ENCODE data around the gene MPC1.

The MPC1 gene

GRCh38 chr6:166382933-166383801 is at the start of gene MPC1:
MPC1 (minus strand) TSS chr6:166382940; CDS start chr6:166382876, 64 bp downstream.
- DNase-seq = peak; percentile 94

- no peak for DNase-seq
Measured at GRCh38 chr6:166430269-166430668, 47.5 kb upstream of the MPC1 start.

- no peak for DNase-seq
Measured at GRCh38 chr6:166424431-166424830, 41.7 kb upstream of the MPC1 start.

GRCh38 chr6:166423781-166424180 is 41.0 kb upstream of the MPC1 start:
- no peak for DNase-seq

- no peak for DNase-seq
Measured at GRCh38 chr6:166423051-166423745, 40.5 kb upstream of the MPC1 start.

- no peak for DNase-seq
Measured at GRCh38 chr6:166422201-166422940, 39.6 kb upstream of the MPC1 start.

GRCh38 chr6:166420351-166420750 is 37.6 kb upstream of the MPC1 start:
- DNase-seq = no peak

- DNase-seq = no peak
Measured at GRCh38 chr6:166419717-166420116, 37.0 kb upstream of the MPC1 start.

GRCh38 chr6:166419286-166419685 is 36.5 kb upstream of the MPC1 start:
- DNase-seq = no peak

- DNase-seq = no peak
Measured at GRCh38 chr6:166418691-166419143, 36.0 kb upstream of the MPC1 start.

GRCh38 chr6:166417285-166417691 is 34.5 kb upstream of the MPC1 start:
- no peak for DNase-seq

- no peak for DNase-seq
Measured at GRCh38 chr6:166415833-166416347, 33.1 kb upstream of the MPC1 start.

- DNase-seq = no peak
Measured at GRCh38 chr6:166415306-166415705, 32.6 kb upstream of the MPC1 start.

- DNase-seq = no peak
Measured at GRCh38 chr6:166413491-166413951, 30.8 kb upstream of the MPC1 start.

- no peak for DNase-seq
Measured at GRCh38 chr6:166412911-166413384, 30.2 kb upstream of the MPC1 start.

GRCh38 chr6:166412156-166412910 is 29.6 kb upstream of the MPC1 start:
- DNase-seq = no peak

GRCh38 chr6:166411721-166412151 is 29.0 kb upstream of the MPC1 start:
- no peak for DNase-seq

- no peak for DNase-seq
Measured at GRCh38 chr6:166411271-166411670, 28.5 kb upstream of the MPC1 start.

GRCh38 chr6:166410426-166410935 is 27.7 kb upstream of the MPC1 start:
- no peak for DNase-seq

GRCh38 chr6:166408936-166409755 is 26.4 kb upstream of the MPC1 start:
- no peak for DNase-seq

GRCh38 chr6:166406197-166406596 is 23.5 kb upstream of the MPC1 start:
- no peak for DNase-seq

Data from 8988T (cell line).